ENCODE data around the gene MEOX2.

MEOX2 gene

DNA sequence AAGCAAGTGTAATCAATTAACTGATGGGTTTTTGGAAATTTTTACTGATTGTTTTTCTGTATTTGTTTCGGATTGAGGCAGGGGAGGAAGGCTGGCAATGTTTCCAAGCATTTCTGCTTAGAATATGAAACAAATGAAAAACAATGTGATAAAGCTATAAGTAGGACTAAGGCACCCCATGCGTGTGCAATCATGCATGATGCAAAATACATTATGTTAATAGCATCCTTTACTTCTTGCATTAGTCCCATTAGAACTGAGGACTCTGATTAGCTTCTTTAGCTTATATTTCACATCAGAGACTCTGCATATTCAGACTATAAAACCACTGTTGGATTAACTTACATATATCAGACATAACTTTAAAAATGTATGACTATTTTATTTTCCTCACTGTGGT, 76.0 kb downstream of the MEOX2 start:
- DNase-seq (ENCODE audit: low read depth), result no peak

DNA sequence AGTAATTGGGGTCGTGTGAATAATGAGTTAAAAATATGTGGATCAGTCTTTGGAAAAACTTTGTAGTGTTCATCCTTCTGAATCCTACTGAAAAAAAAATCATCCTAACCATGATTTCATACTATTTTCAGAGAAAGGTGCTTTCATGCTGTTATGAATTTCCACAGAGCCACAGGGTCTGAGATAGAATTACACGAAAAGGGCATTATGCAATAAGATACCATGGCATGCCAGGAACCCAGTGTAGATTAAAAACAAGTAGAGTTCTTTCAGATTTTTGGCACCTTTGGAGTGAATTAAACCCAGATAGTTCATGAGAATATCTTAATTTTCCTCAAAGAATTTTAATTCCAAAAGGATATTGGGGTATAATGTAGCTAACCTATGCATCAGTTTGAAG, 77.2 kb downstream of the MEOX2 start:
- DNase-seq (ENCODE audit: low read depth), result no peak

DNA sequence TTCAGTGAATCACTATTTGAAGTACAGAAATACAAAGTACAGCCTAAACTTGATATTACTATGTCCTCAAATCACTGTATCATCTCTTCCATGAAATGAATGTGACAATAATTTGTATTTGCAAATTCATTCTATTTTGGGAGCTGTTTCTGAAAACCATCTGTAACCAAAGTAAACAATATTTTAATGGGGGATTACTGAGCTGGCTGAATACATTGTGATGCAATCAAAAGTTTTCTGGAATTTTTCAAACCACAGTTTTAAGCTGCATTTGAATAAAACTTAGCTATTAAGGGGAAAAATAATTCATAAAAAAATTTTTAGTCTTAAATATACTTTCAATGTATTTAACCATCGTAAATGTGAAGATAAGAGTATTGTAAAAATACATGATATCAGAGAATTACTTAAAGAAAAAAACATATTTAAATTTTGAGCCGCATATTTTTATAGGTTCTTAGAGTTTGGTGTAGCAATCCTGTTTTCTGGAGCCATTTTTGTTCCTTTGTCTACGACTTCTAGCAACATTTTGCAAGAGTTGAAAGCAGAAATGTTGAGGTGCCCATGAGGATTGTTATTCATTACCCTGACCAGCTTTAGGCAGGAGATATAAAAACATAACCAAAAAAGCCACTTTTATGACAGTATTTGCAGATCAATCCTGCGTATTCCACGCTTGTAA, 78.8 kb downstream of the MEOX2 start:
- no peak for DNase-seq (ENCODE audit: low read depth)

DNA sequence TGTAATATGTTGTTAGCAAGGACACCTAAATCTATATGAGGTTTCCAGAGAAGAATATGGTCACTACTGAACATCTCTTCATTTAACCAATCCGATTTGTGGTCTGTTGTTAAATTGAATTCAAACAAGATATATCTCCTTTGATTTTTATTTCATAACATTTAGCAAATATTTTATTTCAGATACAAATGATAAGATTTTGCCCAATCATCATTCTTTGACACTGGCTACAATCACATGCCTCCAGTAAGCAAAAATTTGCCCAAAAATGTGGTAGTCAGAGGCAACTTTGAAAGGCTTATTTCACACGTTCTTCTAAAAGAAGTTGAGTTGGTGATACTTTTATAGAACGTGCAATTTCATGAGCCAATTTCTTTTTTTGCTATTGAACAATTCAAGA, 79.9 kb downstream of the MEOX2 start:
- DNase-seq (ENCODE audit: low read depth), result no peak

DNA sequence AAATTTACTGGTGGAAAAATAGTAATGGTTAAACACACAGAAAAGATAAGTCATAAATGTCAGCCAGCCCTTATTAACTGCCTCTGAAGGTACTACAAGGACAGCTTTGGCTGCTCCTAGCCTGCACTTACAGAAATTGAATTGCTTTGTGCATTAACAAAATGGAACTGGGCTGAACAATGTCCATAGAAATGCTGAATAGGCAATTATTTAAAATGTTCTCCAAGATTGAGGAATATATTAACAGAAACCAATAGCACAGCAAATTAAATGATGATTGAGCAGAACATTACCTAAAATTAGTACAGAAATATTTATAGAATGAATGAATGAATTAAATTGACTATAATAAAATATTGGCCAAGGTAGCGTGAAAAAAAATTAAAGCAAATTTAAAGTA, 82.3 kb downstream of the MEOX2 start:
- no peak for DNase-seq (ENCODE audit: low read depth)

DNA sequence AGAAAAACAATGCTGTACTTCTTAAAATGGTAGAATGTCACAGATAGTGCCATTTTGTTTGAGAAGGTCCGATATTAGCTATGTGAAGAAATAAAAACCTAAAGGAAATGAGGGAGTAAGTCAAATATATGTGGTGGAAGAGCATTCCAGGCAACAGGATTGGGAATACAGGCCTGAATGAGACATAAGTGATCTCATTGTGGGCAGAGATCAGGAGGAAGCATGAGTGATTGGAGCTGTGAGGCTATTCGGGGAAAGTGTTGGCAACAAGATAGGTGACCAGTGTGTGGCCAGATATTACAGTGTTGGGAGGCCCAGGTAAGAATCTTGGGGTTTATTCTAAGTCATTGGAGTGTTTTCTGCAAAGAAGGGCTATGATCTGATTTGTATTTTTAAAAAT, 83.4 kb downstream of the MEOX2 start:
- DNase-seq (ENCODE audit: low read depth), result no peak

DNA sequence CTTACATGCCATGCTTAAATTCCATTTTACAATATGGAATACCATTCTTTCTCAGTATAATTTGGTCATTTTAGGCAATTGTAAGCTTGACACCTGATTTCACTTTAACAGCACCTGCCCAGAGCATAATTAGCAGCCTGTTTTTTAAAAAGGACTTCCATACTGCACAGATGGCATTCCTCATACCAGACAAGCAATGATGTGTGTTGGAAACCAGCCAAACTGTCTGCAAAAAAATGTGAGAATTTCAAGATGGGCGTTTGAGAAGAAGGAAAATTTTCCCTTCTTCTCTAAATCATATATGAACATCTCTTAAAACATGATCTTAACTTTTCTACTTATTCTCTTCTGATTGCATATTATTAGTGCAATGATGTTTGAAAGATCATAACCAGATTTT, 84.2 kb downstream of the MEOX2 start:
- DNase-seq (ENCODE audit: low read depth), result no peak

DNA sequence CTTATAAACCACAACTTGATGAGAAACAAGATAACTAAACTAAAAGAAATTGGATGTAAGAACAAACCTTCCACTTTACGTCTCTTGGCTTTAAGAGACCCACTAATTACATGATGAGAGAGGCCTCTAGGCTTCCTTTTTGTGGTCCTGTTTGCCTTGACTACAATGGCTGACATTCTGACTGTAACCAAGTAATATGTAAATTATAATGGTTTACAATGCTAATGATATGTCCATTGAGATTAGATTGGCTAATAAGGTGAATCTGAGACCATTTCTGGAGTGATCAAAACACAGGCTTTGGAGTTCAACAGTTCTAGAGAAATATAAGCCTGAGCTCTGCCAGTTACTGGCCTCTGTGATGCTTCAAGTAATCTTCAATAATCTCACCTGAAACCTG, 85.3 kb downstream of the MEOX2 start:
- no peak for DNase-seq (ENCODE audit: low read depth)

DNA sequence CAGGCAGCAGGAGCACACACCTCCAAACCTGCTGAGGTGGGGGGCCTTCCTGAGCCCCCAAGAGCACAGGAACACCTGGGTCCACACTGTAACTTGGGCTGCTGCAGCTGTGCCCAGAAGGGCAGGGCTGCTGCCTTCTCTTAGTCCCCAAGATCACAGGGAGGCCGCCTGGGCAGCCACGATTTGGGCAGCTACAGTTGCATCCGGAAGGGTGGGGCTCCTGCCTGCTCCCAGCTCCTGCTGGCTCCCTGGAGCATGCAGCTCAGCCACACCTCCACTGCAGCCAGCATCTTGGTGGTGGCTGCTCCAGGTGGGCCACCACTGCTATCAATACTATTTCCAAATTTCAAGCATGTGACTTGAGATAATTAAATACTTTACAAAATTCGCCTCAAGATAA, 86.2 kb downstream of the MEOX2 start:
- no peak for DNase-seq (ENCODE audit: low read depth)

DNA sequence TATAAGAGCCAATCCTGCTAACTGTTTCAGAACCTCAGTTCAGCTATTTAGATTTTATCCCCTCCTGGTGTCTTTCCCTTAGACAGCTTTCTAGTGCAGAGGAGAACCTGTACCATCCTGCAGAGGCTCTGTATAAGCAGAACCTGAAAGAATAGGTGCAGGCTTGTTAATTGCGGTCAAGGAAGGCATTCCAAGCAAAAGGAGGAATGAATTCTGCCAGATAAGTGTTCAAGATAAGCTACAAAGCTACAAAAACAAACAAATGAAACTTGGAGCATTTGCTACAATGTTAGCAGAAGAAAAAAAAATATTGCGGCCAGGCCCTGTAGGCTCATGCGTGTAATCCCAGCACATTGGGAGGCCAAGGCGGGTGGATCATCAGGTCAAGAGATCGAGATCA, 92.0 kb downstream of the MEOX2 start:
- no peak for DNase-seq (ENCODE audit: low read depth)

DNA sequence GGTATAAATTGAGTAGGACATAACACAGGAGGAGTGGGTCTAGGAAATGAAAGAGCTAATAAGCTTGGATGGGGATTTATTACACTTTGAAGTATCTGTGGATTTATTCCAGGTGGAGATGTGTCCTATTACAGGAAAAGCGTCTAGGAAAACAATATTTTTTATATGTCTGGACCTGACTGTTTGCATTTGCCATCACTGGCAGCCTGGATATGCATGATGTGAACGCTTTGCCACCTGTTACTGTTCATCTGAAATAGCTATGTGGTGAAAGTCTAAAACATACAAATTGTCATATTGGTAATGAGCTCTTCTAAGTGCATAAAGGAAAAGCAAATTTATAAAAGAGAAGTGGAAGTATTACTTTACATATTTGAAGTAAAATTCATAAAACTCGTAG, 93.1 kb downstream of the MEOX2 start:
- no peak for DNase-seq (ENCODE audit: low read depth)

DNA sequence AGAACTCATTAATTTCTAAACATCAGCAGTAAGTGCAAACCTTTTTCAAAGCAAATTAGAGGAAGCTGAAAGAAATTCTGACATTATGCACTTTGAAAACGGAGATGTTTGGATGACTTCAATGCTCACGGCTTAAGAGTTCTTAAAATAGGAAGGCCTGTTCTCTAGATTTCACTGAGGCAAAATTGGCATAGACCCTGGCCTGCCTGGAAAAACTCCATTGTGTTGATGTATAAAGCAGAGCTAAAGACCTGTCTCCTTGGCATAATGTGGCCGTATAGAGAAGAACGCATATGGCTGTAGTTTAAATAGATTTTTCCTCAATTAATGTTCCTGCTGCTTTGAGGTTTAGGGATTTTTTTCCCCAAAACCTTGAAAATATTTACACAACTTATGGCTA, 100.2 kb downstream of the MEOX2 start:
- DNase-seq (ENCODE audit: low read depth), result no peak

DNA sequence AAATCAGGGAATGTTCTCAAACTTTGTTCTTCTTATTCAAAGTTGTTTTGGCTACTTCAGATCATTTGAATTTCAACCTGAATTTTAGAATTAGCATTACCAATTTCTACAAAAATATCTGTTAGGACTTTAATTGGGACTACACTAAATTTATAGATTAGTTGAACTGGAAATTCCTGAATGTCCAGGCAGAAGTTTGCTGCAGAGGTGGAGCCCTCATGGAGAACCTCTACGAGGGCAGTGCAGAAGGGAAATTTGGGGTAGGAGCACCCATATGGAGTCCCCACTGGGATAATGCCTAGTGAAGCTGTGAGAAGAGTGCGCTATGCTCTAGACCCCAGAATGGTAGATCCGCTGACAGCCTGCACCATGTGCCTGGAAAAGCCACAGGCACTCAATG, 101.9 kb downstream of the MEOX2 start:
- DNase-seq (ENCODE audit: low read depth), result no peak

DNA sequence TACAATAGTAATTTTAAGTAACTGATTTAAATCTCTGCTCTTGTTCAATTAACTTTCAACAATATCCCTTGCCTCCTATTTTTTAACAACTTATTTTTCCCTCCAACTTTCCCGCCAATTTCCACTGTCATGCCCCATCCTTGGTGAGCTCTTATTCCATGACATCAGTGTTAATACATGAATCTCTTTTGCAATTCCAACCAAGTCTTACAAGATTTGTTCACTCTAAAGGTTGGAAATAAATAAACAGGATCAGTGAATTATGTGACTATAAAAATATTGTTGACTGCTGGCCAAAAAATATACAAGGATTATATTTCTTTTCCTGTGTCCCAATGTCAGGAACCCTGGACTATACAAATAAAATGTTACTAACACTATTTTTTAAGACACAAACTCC, 103.7 kb downstream of the MEOX2 start:
- no peak for DNase-seq (ENCODE audit: low read depth)

DNA sequence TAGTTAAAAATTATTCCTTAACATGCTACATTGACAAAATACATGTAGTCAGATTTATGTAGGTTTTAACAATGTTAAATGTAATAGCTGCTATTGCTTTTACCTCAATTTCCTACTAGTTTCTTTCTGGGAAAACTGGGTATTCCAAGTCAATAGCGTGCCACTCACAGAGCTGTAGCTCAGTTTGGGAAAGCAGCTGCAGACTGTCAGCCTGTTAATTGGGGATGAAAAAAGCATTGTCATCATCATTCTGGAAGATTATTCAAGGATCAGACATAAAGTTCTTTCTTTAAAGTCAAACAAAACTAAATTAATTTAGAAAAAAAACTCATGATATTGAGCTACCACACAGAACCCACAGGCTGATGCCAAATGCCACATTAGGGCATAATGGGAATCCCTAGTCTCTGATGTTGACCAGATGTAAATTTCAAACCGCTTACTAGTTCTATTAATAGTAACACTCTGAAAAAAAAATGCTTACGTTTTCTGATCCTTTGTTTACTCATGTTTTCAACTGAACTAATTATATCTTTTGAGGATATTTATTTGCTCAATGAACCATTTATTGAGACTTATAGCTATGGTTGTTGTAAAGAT, 105.0 kb downstream of the MEOX2 start:
- no peak for DNase-seq (ENCODE audit: low read depth)

DNA sequence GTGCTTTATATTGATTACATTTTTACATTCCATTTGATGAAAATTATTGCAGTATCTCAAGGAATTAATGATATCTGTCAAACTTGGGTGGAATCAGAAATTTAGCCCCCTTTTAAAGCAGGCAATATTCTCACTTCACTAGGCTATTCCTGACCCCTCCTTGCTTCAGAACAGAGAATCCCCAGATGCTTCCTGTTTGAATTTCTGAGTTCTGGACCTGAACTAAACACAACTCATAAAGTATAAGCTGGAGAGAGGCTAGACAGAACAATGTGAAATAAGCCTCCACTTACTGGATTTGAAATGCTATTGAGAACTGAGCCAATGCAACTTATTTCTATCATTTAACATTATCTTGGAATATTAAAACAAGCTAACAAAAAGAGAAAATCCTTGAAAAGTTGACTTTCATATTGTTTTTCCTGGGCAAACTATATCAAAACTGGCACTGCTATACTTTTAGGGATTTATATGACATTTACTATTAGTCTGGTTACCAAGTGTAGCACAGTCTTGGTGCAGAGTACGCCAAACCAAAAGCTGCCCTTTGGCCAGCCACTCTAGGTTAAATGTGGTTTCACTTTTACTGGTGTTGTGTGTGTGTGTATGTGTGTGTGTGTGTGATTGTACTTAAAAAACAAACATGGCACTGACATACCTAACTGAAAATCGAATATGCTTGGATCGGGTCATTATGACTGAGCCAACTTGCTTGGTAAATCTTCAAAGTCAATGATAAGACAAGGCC, 105.7 kb downstream of the MEOX2 start:
- DNase-seq (ENCODE audit: low read depth), result no peak

DNA sequence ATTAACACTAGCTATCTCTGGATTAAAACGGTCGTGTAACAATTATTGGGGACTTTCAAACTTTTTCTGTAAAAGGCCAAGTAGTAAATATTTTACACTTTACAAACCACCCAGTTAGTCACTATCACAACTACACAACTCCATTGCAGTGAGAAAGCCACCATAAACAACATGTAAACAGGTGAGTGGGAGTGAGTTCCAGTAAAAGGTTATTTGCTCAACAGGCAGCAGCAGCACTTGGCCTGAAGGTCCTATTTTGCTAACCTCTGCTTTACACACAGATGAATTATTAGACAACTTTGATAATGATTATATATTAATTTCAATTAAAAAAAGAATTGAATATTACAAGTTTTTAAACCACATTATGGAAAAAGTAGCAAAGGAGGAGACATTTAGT, 108.9 kb downstream of the MEOX2 start:
- no peak for DNase-seq (ENCODE audit: low read depth)

DNA sequence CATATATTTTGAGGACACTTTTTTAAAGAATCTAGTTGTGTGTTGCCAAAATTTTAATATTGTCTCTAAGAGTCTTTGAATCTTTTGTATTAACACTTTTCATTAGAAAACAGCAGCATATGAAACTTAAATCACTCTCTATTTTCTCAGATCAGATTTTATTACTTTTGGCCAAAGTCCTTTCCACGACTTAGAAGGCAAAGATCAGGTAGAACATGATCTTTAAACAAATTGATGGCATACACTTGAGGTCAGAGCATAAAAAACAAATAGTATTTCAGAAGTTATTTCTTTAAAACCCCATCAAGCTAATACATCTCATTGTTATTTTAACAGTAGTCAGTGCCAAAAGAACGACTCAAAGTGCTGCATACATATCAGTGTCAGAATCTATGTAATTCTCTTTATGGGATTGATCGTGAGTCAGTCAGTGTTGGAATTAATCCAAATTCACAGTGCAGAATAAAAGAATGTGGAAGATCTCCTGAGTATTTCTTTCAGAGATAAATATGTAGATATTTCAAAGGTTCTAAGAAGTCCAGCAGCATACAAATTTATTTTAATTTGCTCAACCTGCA, 115.1 kb downstream of the MEOX2 start:
- DNase-seq (ENCODE audit: low read depth), result no peak

DNA sequence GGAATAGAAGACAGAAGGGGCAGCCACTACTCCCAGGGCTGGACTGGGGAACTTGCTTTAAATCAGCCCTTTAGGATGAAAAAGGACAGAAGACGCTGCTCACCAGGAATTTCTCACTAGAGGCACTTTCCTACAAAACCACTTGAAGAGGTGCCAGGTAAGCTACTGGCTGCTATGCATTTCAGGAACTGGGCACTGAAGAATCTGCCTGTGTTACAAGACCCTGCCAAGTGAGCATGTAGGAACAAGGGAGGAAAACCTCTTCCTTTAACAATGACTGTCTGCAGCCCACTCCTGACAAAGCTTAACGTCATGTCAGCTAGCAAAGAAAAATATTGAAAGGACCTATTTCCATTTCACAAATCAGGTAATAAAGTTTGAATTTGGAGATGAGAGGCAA, 118.8 kb downstream of the MEOX2 start:
- DNase-seq (ENCODE audit: low read depth), result no peak

DNA sequence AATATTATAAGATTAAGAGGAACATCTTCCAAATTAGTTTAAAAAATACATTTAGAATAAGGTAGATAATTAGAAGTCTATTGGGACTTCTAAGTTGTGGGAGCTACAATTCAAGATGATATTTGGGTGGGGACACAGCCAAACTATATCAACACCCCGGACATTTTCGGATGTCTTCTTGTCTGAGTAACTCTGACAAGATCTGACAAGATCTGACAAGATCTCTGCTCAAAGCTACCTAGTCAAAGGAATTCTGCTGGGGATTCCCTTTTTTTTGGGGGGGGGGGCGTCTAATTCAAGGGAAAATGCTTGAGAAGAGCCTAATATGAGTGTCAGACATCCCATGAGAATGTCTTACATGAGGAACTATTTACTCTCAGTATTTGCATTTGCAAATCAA, 119.4 kb downstream of the MEOX2 start:
- no peak for DNase-seq (ENCODE audit: low read depth)

DNA sequence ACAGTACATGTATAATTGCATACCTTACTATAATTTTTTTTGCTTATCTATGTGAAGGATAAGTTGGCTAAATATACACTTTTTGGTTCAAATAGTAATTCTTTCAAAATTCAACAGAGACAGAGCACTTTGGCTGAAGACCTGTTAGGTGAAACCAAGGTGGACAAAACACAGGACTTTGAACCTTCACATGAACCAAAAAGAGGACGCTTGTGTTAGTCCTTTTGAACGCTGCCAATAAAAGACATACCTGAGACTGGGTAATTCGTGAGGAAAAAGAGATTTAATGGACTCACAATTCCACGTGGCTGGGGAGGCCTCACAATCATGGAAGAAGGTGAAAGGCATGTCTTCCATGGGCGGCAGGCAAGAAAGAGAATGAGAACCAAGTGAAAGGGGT, 120.0 kb downstream of the MEOX2 start:
- no peak for DNase-seq (ENCODE audit: low read depth)

DNA sequence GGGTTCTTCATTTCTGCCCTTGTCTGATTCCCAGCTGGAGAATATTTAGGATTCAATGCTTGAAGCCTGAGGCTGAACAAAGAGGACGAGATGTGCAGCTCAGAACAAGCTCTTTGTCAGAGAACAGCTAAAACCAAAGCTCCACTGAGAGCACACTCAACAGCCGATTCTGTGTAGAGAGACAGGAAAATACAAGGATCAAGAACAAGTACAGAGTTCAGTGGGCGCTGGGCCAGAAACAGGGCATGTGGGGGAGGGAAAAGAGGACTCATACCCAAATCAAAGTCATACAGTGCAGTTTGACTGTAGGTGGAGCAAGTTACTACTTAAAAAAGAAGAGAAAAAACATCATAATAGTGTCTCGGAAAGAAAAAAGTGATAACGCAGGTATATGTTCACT, 124.6 kb downstream of the MEOX2 start, which contains the start of gene AGMO:
Gene AGMO (minus strand): TSS at position 181 of the 400 bp plus-strand sequence.
- no peak for DNase-seq (ENCODE audit: low read depth)
